OCI-LY7 (cell line): Measurements from ENCODE around the gene SNHG17. TPM values are rescaled to one million over a fixed set of nuclear protein-coding genes. Genes with fewer than 3 reads are reported as not detected.

Source experiments
- BruUV-seq: library from RNA; stranded (reverse); fragments of 400-500 nt; replicated peaks from 2 replicates; lab custom pipeline; 2021; lab: Mats Ljungman, UMichigan
- CTCF ChIA-PET: fragments of 300-600 bp; sonication (Branson Sonifier 250); formaldehyde crosslinking; loops from one replicate; lab custom pipeline; 2022; ENCODE audit warnings: antibody characterized with exemption; ENCODE audit not compliant: unreplicated experiment; lab: Charles Lee
- POLR2A ChIA-PET: fragments of 300-600 bp; sonication (Branson Sonifier 250); formaldehyde crosslinking; loops from one replicate; lab custom pipeline; 2022; ENCODE audit warnings: antibody characterized with exemption; lab: Charles Lee
- DNase-seq: peaks from one replicate; pipeline ENCODE4 v3.0.0-alpha.2; 2015; ENCODE audit warnings: low spot score
- H2AFZ ChIP-seq: fragments of 200-600 bp; sonication (generic), shearing (Covaris generic); 2 replicates; pipeline ENCODE4 v1.6.1; 2014; ENCODE audit warnings: mild to moderate bottlenecking, antibody characterized with exemption, low read length, moderate library complexity
- H3K27ac ChIP-seq: fragments of 200-600 bp; sonication (generic); 2 replicates; pipeline ENCODE4 v1.5.1; 2014; ENCODE audit warnings: mixed run types, low read depth, mild to moderate bottlenecking, moderate library complexity, low read length, inconsistent platforms; ENCODE audit not compliant: poor library complexity, severe bottlenecking
- H3K36me3 ChIP-seq: fragments of 200-600 bp; sonication (generic); 2 replicates; pipeline ENCODE4 v1.6.1; 2014; ENCODE audit warnings: mild to moderate bottlenecking, antibody characterized with exemption, low read length, moderate library complexity, mixed read lengths; ENCODE audit not compliant: insufficient read depth
- H3K4me1 ChIP-seq: fragments of 200-600 bp; sonication (generic); 2 replicates; pipeline ENCODE4 v1.5.1; 2014; ENCODE audit warnings: mild to moderate bottlenecking, low read length; ENCODE audit not compliant: insufficient read depth, poor library complexity, severe bottlenecking
- H3K4me2 ChIP-seq: fragments of 200-600 bp; sonication (generic); 2 replicates; pipeline ENCODE4 v1.6.1; 2014; ENCODE audit warnings: mild to moderate bottlenecking, low read length
- H3K4me3 ChIP-seq: fragments of 200-600 bp; sonication (generic); 2 replicates; pipeline ENCODE4 v1.5.1; 2014; ENCODE audit warnings: mild to moderate bottlenecking, low read depth, low read length; ENCODE audit not compliant: poor library complexity, severe bottlenecking
- H3K79me2 ChIP-seq: fragments of 200-600 bp; sonication (generic); 2 replicates; pipeline ENCODE4 v1.6.1; 2016; ENCODE audit warnings: low read depth, mild to moderate bottlenecking, low read length, moderate library complexity, mixed read lengths; ENCODE audit not compliant: insufficient read depth
- H3K9me2 ChIP-seq: fragments of 200-600 bp; sonication (generic); 2 replicates; pipeline ENCODE4 v1.6.1; 2016; ENCODE audit warnings: mild to moderate bottlenecking, low read length, mixed read lengths; ENCODE audit not compliant: insufficient read depth
- H3K9me3 ChIP-seq: fragments of 200-600 bp; sonication (generic); 2 replicates; pipeline ENCODE4 v1.6.1; 2014; ENCODE audit warnings: mild to moderate bottlenecking, mixed run types, low read length, mixed read lengths
- H4K20me1 ChIP-seq: fragments of 200-600 bp; sonication (generic); 2 replicates; pipeline ENCODE4 v1.6.1; 2014; ENCODE audit warnings: mild to moderate bottlenecking, antibody characterized with exemption, low read length, moderate library complexity, mixed read lengths; ENCODE audit not compliant: insufficient read depth
- EZH2phosphoT487 ChIP-seq: fragments of 200-600 bp; sonication (generic); IDR thresholded peaks from 2 replicates; pipeline ENCODE4 v1.6.1; 2018; ENCODE audit warnings: low read depth, borderline replicate concordance, mild to moderate bottlenecking, mixed run types, antibody characterized with exemption, low read length, moderate library complexity, mixed read lengths
- intact Hi-C: fragments of 100-400 bp; cut with micrococcal nuclease; formaldehyde crosslinking; loops from one replicate; pipeline ENCODE4 v1.10.0; 2022; ENCODE audit not compliant: unreplicated experiment
- total RNA-seq, 2 experiments: library from RNA; depleted of rRNA in 1 of 2; stranded (reverse); fragments of >200 nt in 1 of 2; shearing (Covaris generic) in 1 of 2; gene quantifications; 2 replicates each; pipeline ENCODE4 v1.2.3, GENCODE V29; 2014 to 2022
- TF ChIP-seq, protein P1 (sequence below): fragments of 200-600 bp; sonication (generic); conservative IDR thresholded peaks from 2 replicates; pipeline ENCODE4 v1.5.1; 2014; ENCODE audit warnings: mild to moderate bottlenecking, antibody characterized with exemption, low read length, moderate library complexity, mixed read lengths

Gene SNHG17
- total RNA-seq, 2 experiments from 2014 or later, result 49.1 to 111 TPM

GRCh38 chr20:38472513-38473366 lies 37.6 kb upstream of the SNHG17 start, which contains the start of gene RALGAPB:
TSS of gene RALGAPB (plus strand) at chr20:38472843. CDS start at chr20:38488433, 15,590 bp downstream.
- POLR2A ChIA-PET, result interaction anchor here (0.7 to 2.9 kb wide), 8 partner anchors 12 to 309 kb away, joined by 3 to 22 read pairs (median 6); partner anchors contain the start of gene SNHG17
- intact Hi-C loops, result loop anchor here (1.0 to 2.0 kb wide), 2 partner anchors 24 to 38 kb away; partner anchors contain the start of gene SNHG17
- peaks cover 16% of the 10 kb centered on the region for H4K20me1 ChIP-seq
- H3K36me3 ChIP-seq, result peaks cover under 1% of the 10 kb centered on the region; the same call in 1 of the 2 replicates
- no peaks in the 10 kb centered on the region for H3K9me2 ChIP-seq
- TF ChIP-seq, protein P1, sequence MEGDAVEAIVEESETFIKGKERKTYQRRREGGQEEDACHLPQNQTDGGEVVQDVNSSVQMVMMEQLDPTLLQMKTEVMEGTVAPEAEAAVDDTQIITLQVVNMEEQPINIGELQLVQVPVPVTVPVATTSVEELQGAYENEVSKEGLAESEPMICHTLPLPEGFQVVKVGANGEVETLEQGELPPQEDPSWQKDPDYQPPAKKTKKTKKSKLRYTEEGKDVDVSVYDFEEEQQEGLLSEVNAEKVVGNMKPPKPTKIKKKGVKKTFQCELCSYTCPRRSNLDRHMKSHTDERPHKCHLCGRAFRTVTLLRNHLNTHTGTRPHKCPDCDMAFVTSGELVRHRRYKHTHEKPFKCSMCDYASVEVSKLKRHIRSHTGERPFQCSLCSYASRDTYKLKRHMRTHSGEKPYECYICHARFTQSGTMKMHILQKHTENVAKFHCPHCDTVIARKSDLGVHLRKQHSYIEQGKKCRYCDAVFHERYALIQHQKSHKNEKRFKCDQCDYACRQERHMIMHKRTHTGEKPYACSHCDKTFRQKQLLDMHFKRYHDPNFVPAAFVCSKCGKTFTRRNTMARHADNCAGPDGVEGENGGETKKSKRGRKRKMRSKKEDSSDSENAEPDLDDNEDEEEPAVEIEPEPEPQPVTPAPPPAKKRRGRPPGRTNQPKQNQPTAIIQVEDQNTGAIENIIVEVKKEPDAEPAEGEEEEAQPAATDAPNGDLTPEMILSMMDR, result peak; percentile 74
- no peak for TF ChIP-seq EZH2phosphoT487
- peaks cover 47% of the 10 kb centered on the region for H3K79me2 ChIP-seq
- H3K4me2 ChIP-seq, result peak within 1 kb of the TSS; percentile 98
- 0 out of 2 replicates have a peak, but pooled peaks cover 4% of the 10 kb centered on the region for H3K9me3 ChIP-seq
- H3K4me3 ChIP-seq, result peak within 1 kb of the TSS; percentile 98
- H2AFZ ChIP-seq, result peak within 1 kb of the TSS; percentile 96
- H3K27ac ChIP-seq, result no peak within 1 kb of the TSS
- CTCF ChIA-PET, result interaction anchor here (1.0 to 2.3 kb wide), 4 partner anchors 19 to 37 kb away, joined by 3 to 16 read pairs (median 8); partner anchors contain the start of gene SNHG17
- BruUV-seq, result no TSS peak
- H3K4me1 ChIP-seq, result peaks cover 22% of the 10 kb centered on the region
- peak; percentile 99 for DNase-seq

DNA sequence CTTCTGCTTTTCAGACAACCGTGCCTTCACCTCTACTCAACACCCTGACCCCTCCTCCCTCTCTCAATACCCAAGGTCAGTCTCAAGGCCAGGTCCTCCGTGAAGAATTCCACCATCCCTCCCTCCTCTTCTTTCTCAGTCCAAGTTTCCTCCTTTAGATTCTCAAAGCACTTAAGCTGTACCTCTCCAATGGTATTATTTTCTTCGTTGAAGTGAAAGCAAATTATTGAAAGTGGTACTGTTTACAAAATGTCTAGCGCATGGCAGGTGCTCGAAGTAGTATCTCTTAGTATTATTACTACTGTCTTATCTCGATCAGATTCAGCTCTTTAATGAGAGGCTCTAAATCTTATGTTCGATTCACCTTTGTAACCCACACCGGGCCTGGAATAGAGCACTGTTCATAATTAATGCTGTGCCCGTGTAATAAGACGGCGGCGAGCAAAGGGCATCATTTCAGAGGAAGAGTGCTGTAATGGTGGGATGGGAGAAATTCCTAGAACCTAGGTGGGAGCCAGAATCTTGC lies 36.9 kb upstream of the SNHG17 start:
- H3K4me3 ChIP-seq, result peak overlapping the region; percentile 98
- TSS peak; percentile 92 for BruUV-seq
- no peaks in the 10 kb centered on the region for H3K36me3 ChIP-seq

More for the DNA sequence above, 36.9 kb upstream of the SNHG17 start:
- CTCF ChIA-PET, result interaction anchor here (1.0 to 2.3 kb wide), 4 partner anchors 19 to 37 kb away, joined by 3 to 16 read pairs (median 8); partner anchors contain the start of gene SNHG17
- Histone ChIP-seq H4K20me1 (peaks cover 11% of the 10 kb centered on the region; the same call in 1 of the 2 replicates), H3K4me2 (peak overlapping the region; percentile 68), H3K27ac (no peak overlapping the region), H3K9me3 (no peaks in the 10 kb centered on the region), H3K79me2 (peaks cover 40% of the 10 kb centered on the region), H3K4me1 (peaks cover 22% of the 10 kb centered on the region), H2AFZ (peak overlapping the region; percentile 96), H3K9me2 (no peaks in the 10 kb centered on the region)
- TF ChIP-seq EZH2phosphoT487, result no peak
- TF ChIP-seq, protein P1, result no peak
- DNase-seq, result no peak
- POLR2A ChIA-PET, result interaction anchor here (0.7 to 2.9 kb wide), 7 partner anchors 12 to 38 kb away, joined by 3 to 22 read pairs (median 8); partner anchors contain the start of gene SNHG17
- intact Hi-C loops, result loop anchor here (1.0 to 2.0 kb wide), 2 partner anchors 24 to 37 kb away; partner anchors contain the start of gene SNHG17
